Nephron (organoid): ENCODE data around the gene ASNSD1.
"Not testable (repeated sequence)": the region's sequence is repeated elsewhere in the genome, so short reads cannot be mapped to it uniquely, and the experiment has no call there.

ENCODE experiments used
- H3K27ac Mint-ChIP-seq, 3 experiments: 2 replicates each; pipeline ENCODE4 v1.8.0; 2020; ENCODE audit warnings: mixed read lengths in 3 of 3, mild to moderate bottlenecking in 2 of 3, moderate library complexity in 1 of 3
- H3K27me3 Mint-ChIP-seq: 2 replicates; pipeline ENCODE4 v1.8.0; 2021; ENCODE audit warnings: low read depth, mild to moderate bottlenecking, moderate library complexity, mixed read lengths
- H3K36me3 Mint-ChIP-seq: 2 replicates; pipeline ENCODE4 v1.8.0; 2020; ENCODE audit warnings: low read depth, mixed read lengths
- H3K4me1 Mint-ChIP-seq: 2 replicates; pipeline ENCODE4 v1.8.0; 2020; ENCODE audit warnings: mixed read lengths
- H3K4me3 Mint-ChIP-seq, 3 experiments: 2 replicates each; pipeline ENCODE4 v1.8.0; 2020; ENCODE audit warnings: mild to moderate bottlenecking in 3 of 3, mixed read lengths in 3 of 3, moderate library complexity in 2 of 3
- H3K9me3 Mint-ChIP-seq: 2 replicates; pipeline ENCODE4 v1.8.0; 2020; ENCODE audit warnings: mixed read lengths
- TF ChIP-seq, protein P1 (sequence below), 3 experiments: fragments of 200-600 bp; sonication (generic); IDR thresholded peaks; one replicate each; pipeline ENCODE4 v1.5.0; 2021; ENCODE audit warnings: antibody characterized with exemption in 3 of 3; ENCODE audit not compliant: unreplicated experiment in 3 of 3

ASNSD1 gene

GRCh38 chr2:189698020-189698887 lies 37.0 kb downstream of the ASNSD1 start:
- TF ChIP-seq, protein P1, sequence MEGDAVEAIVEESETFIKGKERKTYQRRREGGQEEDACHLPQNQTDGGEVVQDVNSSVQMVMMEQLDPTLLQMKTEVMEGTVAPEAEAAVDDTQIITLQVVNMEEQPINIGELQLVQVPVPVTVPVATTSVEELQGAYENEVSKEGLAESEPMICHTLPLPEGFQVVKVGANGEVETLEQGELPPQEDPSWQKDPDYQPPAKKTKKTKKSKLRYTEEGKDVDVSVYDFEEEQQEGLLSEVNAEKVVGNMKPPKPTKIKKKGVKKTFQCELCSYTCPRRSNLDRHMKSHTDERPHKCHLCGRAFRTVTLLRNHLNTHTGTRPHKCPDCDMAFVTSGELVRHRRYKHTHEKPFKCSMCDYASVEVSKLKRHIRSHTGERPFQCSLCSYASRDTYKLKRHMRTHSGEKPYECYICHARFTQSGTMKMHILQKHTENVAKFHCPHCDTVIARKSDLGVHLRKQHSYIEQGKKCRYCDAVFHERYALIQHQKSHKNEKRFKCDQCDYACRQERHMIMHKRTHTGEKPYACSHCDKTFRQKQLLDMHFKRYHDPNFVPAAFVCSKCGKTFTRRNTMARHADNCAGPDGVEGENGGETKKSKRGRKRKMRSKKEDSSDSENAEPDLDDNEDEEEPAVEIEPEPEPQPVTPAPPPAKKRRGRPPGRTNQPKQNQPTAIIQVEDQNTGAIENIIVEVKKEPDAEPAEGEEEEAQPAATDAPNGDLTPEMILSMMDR (IDR thresholded peaks at IDR 0.05; ENCODE audit: unreplicated experiment in 3 of 3): peak; percentile 66 to 74 (median 66)
- H3K27ac Mint-ChIP-seq: no peak overlapping the region
- H3K4me3 Mint-ChIP-seq: no peak overlapping the region
- H3K36me3 Mint-ChIP-seq: peaks cover 4% of the 10 kb centered on the region
- no peaks in the 10 kb centered on the region for H3K4me1 Mint-ChIP-seq
- H3K27me3 Mint-ChIP-seq: no peaks in the 10 kb centered on the region
- H3K9me3 Mint-ChIP-seq: no peaks in the 10 kb centered on the region

DNA sequence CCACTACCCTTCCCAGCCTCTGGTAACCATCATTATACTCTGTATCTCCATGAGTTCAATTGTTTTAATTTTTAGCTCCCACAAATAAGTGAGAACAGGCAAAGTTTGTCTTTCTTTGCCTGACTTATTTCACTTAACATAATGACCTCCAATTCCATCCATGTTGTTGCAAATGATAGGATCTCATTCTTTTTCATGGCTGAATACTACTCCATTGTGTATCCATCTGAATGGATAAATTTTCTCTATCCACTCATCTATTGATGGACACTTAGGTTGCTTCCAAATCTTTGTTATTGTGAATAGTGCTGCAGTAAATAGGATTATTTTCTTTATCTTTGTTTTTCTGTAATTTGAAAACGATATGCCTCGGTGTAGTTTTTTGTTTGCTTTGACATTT lies 39.4 kb downstream of the ASNSD1 start:
- Mint-ChIP-seq H3K9me3 (no peaks in the 10 kb centered on the region), H3K4me1 (no peaks in the 10 kb centered on the region), H3K27me3 (no peaks in the 10 kb centered on the region), H3K27ac (no peak overlapping the region), H3K36me3 (peaks cover 4% of the 10 kb centered on the region), H3K4me3 (no peak overlapping the region)
- TF ChIP-seq, protein P1 (IDR thresholded peaks at IDR 0.05; ENCODE audit: unreplicated experiment in 3 of 3): no peak

DNA sequence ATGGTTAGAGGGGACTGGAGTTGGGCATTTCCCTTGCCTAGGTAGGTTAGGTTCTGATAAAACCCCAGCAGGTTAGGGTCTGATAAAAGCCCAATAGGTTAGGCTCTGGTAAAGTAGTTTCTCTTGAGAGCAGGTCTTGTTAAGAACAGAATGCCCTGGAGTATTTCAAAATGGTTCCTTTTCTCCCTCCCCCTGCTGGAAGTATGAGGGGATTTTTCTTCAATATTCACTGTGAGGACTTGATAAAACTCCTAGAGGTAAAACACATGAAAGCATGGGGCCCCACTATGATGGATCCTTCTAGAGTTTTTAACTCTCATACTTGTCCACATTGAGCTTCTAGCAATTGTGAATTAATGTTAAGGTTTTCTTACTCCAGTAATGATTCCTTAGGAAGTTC lies 40.8 kb downstream of the ASNSD1 start:
- no peaks in the 10 kb centered on the region for H3K9me3 Mint-ChIP-seq
- no peaks in the 10 kb centered on the region for H3K4me1 Mint-ChIP-seq
- H3K27ac Mint-ChIP-seq: no peak overlapping the region
- TF ChIP-seq, protein P1 (IDR thresholded peaks at IDR 0.05; ENCODE audit: unreplicated experiment in 3 of 3): no peak
- H3K27me3 Mint-ChIP-seq: no peaks in the 10 kb centered on the region
- H3K4me3 Mint-ChIP-seq: no peak overlapping the region
- H3K36me3 Mint-ChIP-seq: peaks cover 4% of the 10 kb centered on the region

DNA sequence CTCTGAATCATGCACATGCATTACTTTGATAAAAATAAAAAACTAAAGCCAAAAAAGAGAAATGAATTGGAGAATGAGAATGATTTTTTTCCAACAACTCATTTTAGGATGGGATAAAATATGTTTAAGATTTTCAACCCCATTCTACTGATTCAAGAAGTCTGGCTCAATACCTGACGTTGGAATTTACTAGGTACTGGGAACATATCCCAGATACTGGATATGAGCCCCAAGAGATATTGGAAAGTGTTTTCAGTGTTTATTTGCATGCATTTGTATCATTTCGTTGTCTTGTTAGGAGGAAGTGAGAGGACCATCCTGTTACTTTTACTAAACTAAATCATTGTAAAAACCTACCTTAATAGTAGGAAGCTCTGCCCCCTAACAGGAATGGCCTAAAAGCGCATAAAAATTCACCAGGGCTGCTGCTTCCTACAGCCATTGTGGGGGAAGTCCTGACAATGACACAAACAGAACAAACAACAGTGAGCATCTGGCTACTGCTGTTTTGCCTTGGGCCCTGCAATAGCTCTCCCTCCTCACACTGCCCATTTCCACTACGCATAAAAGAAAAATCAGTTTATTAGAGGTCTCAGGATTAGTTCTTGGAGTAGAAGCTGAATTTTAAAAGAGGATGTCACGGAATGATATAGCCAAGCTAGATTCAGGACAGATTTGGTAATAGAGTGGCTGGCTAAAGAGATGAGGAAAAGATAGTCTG lies 48.4 kb downstream of the ASNSD1 start:
- Mint-ChIP-seq H3K9me3 (peaks cover 18% of the 10 kb centered on the region), H3K36me3 (peaks cover 33% of the 10 kb centered on the region), H3K4me1 (no peaks in the 10 kb centered on the region), H3K27ac (peak overlapping the region in 1 of 3 experiments; percentile 70), H3K4me3 (no peak overlapping the region), H3K27me3 (no peaks in the 10 kb centered on the region)
- TF ChIP-seq, protein P1 (IDR thresholded peaks at IDR 0.05; ENCODE audit: unreplicated experiment in 3 of 3): no peak

DNA sequence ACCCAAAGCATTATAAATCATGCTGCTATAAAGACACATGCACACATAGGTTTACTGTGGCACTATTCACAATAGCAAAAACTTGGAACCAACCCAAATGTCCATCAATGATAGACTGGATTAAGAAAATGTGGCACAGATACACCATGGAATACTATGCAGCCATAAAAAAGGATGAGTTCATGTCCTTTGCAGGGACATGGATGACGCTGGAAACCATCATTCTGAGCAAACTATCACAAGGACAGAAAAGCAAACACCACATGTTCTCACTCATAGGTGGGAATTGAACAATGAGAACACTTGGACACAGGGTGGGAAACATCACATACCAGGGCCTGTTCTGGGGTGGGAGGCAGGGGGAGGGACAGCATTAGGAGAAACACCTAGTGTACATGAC lies 56.3 kb downstream of the ASNSD1 start:
- Mint-ChIP-seq H3K9me3 (peaks cover 44% of the 10 kb centered on the region), H3K36me3 (peaks cover 27% of the 10 kb centered on the region)
- not testable (repeated sequence) for H3K27me3 Mint-ChIP-seq, H3K4me1 Mint-ChIP-seq, H3K4me3 Mint-ChIP-seq, H3K27ac Mint-ChIP-seq

DNA sequence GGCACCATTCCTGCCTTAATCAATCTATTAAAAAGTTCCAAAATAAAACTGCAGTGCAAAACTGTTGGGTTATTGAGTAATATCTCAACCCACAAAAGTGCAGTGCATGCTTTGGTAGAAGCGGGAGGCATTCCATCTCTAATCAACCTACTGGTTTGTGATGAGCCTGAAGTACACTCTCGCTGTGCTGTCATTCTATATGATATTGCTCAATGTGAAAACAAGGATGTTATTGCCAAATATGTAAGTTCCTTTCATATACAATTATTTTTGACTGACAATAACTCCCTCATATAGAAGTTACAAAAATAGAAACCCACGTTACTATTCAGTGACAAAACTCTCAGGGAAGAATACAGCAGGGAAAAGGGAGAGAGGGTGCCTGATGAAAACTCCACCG lies 58.3 kb downstream of the ASNSD1 start:
- H3K4me3 Mint-ChIP-seq: no peak overlapping the region

More for the DNA sequence above, 58.3 kb downstream of the ASNSD1 start:
- peaks cover 26% of the 10 kb centered on the region for H3K9me3 Mint-ChIP-seq
- TF ChIP-seq, protein P1 (IDR thresholded peaks at IDR 0.05; ENCODE audit: unreplicated experiment in 3 of 3): no peak
- no peaks in the 10 kb centered on the region for H3K4me1 Mint-ChIP-seq
- no peaks in the 10 kb centered on the region for H3K27me3 Mint-ChIP-seq
- peaks cover 20% of the 10 kb centered on the region for H3K36me3 Mint-ChIP-seq
- H3K27ac Mint-ChIP-seq: no peak overlapping the region
